Gastrocnemius medialis (tissue), 4 donors: ENCODE data around the gene OR52K2. TPM values are rescaled to one million over a fixed set of nuclear protein-coding genes. Genes with fewer than 3 reads are reported as not detected.

ENCODE experiments used
- ATAC-seq, 2 donors: fragments of 150-250 bp; one replicate each; pipeline ENCODE4 v1.9.1; 2016
- DNase-seq, 2 donors: peaks; one replicate each; pipeline ENCODE4 v3.0.0-alpha.2; 2019
- H3K27ac ChIP-seq, 4 donors: fragments of 200-600 bp; sonication (generic); 1 replicate in 1 of 4; 2 replicates in 3 of 4; pipeline ENCODE4 v1.5.1; 2016 to 2018; ENCODE audit warnings: mild to moderate bottlenecking in 2 of 4, moderate library complexity in 1 of 4
- H3K27me3 ChIP-seq, 3 donors: fragments of 200-600 bp; sonication (generic) in 2 of 3; 1 replicate in 1 of 3; 2 replicates in 2 of 3; pipeline versions ENCODE4 v1.5.1 to v1.6.0; 2016 to 2019; ENCODE audit warnings: mild to moderate bottlenecking in 1 of 3, moderate library complexity in 1 of 3
- H3K36me3 ChIP-seq, 2 donors: fragments of 200-600 bp; sonication (generic) in 1 of 2; one replicate each; pipeline ENCODE4 v1.5.1; 2017 to 2018
- H3K4me1 ChIP-seq, 2 donors: fragments of 200-600 bp; sonication (generic) in 1 of 2; one replicate each; pipeline ENCODE4 v1.5.1; 2016 to 2017; ENCODE audit warnings: mild to moderate bottlenecking in 2 of 2
- H3K4me3 ChIP-seq, 4 donors: fragments of 200-600 bp; sonication (generic) in 3 of 4; 1 replicate in 1 of 4; 2 replicates in 3 of 4; pipeline ENCODE4 v1.5.1; 2016 to 2019; ENCODE audit warnings: mild to moderate bottlenecking in 2 of 4
- H3K9me3 ChIP-seq, 3 donors: fragments of 200-600 bp; sonication (generic) in 2 of 3; 1 replicate in 1 of 3; 2 replicates in 2 of 3; pipeline ENCODE4 v1.5.1; 2016 to 2019
- CTCF ChIP-seq, 5 experiments: fragments of 450-650 bp in 3 of 5; fragments of 200-600 bp in 2 of 5; sonication (generic) in 2 of 5; IDR thresholded peaks in 4 of 5; conservative IDR thresholded peaks in 1 of 5; 1 replicate in 4 of 5; 2 replicates in 1 of 5; pipeline ENCODE4 v1.5.1; 2016 to 2019; ENCODE audit warnings: antibody characterized with exemption in 5 of 5, mild to moderate bottlenecking in 3 of 5, moderate library complexity in 3 of 5
- POLR2A ChIP-seq, 2 donors: fragments of 450-650 bp; IDR thresholded peaks; one replicate each; pipeline ENCODE4 v1.6.1; 2017; ENCODE audit warnings: antibody characterized with exemption in 2 of 2, mild to moderate bottlenecking in 2 of 2, moderate library complexity in 2 of 2
- in situ Hi-C, 4 donors: fragments of 200-750 bp; cut with MboI; loops; one replicate each; pipeline versions ENCODE4 v1.15.0 to v1.8.0; 2017; ENCODE audit warnings: low sequenced_read_pairs in 4 of 4
- intact Hi-C: fragments of 100-400 bp; cut with DNase I; formaldehyde crosslinking; loops from one replicate; pipeline ENCODE4 v1.15.1; 2023; ENCODE audit warnings: low total_unique reads
- total RNA-seq, 4 donors: library from RNA; depleted of rRNA; stranded (reverse); fragments of >200 nt; gene quantifications; one replicate each; pipeline versions ENCODE4 v1.1.0 to v1.2.3, GENCODE V29; 2016

OR52K2 gene
- total RNA-seq, 4 donors from 2014 or later: not detected

GRCh38 chr11:4495487-4495886 lies 46.4 kb downstream of the OR52K2 start:
- no peaks in the 10 kb centered on the region for H3K9me3 ChIP-seq
- no peaks in the 10 kb centered on the region for H3K36me3 ChIP-seq
- TF ChIP-seq POLR2A (IDR thresholded peaks at IDR 0.05) (no peak), CTCF (IDR thresholded peaks at IDR 0.05 in 4 of 5, conservative IDR thresholded peaks at IDR 0.05 in 1 of 5) (no peak)
- no peak for ATAC-seq
- intact Hi-C loops: no loop called here
- peaks cover 0 to 4% (median 0%) of the 10 kb centered on the region in 3 donors for H3K27me3 ChIP-seq
- no peak overlapping the region for H3K4me3 ChIP-seq
- in situ Hi-C loops: no loop called here
- DNase-seq: no peak
- H3K4me1 ChIP-seq: no peaks in the 10 kb centered on the region
- H3K27ac ChIP-seq: no peak overlapping the region

- intact Hi-C loops (no loop called here), in situ Hi-C loops (no loop called here)
- TF ChIP-seq CTCF (IDR thresholded peaks at IDR 0.05 in 4 of 5, conservative IDR thresholded peaks at IDR 0.05 in 1 of 5) (no peak), POLR2A (IDR thresholded peaks at IDR 0.05) (no peak)
- Histone ChIP-seq H3K27me3 (peaks cover 0 to 4% (median 2%) of the 10 kb centered on the region in 3 donors), H3K36me3 (no peaks in the 10 kb centered on the region), H3K9me3 (no peaks in the 10 kb centered on the region), H3K27ac (no peak overlapping the region), H3K4me3 (no peak overlapping the region), H3K4me1 (no peaks in the 10 kb centered on the region)
- no peak for DNase-seq
- ATAC-seq: no peak
Observed at GRCh38 chr11:4495986-4496385, 46.9 kb downstream of the OR52K2 start.

- no peak overlapping the region for H3K27ac ChIP-seq
- ATAC-seq (no peak), DNase-seq (no peak)
- H3K36me3 ChIP-seq: no peaks in the 10 kb centered on the region
- intact Hi-C loops: no loop called here
- H3K9me3 ChIP-seq: no peaks in the 10 kb centered on the region
- in situ Hi-C loops: no loop called here
- H3K27me3 ChIP-seq: peaks cover 0 to 4% (median 2%) of the 10 kb centered on the region in 3 donors
- H3K4me3 ChIP-seq: no peak overlapping the region
- H3K4me1 ChIP-seq: no peaks in the 10 kb centered on the region
- no peak for TF ChIP-seq CTCF (IDR thresholded peaks at IDR 0.05 in 4 of 5, conservative IDR thresholded peaks at IDR 0.05 in 1 of 5)
- TF ChIP-seq POLR2A (IDR thresholded peaks at IDR 0.05): no peak
Observed at GRCh38 chr11:4496557-4497248, 47.6 kb downstream of the OR52K2 start.

Other genes with a start within 250 kb of the OR52K2 start
- gene OR52B4, start 80.9 kb upstream of the OR52K2 start, total RNA-seq: not detected
- gene TRIM21, start 55.6 kb upstream of the OR52K2 start, total RNA-seq: 1 to 10 TPM; 1.6 to 9.0 (median 4.2) TPM
- not detected for gene OR52K1, start 33.4 kb downstream of the OR52K2 start, total RNA-seq
- gene OR52M1, start 95.9 kb downstream of the OR52K2 start, total RNA-seq: not detected
- gene OR52I2, start 132.4 kb downstream of the OR52K2 start, total RNA-seq: not detected
- gene OR52I1, start 144.7 kb downstream of the OR52K2 start, total RNA-seq: not detected
- gene TRIM68, start 158.9 kb downstream of the OR52K2 start, total RNA-seq: 1 to 10 TPM; 5.8 to 6.3 (median 6.0) TPM
- gene OR51D1, start 188.2 kb downstream of the OR52K2 start, total RNA-seq: not detected
- gene OR51E1, start 194.7 kb downstream of the OR52K2 start, total RNA-seq: 1 to 10 TPM in 1 of 4 donors, under 1 TPM in 3; 0.12 to 1.2 (median 0.25) TPM
- gene OR51E2, start 248.6 kb downstream of the OR52K2 start, total RNA-seq: under 1 TPM in 1 of 4 donors, not detected in 3; 0.24 TPM